ENCODE measurements around the gene DOK4.

GRCh38 chr16:57509231-57509923 is 23.1 kb upstream of the DOK4 start:
- TF ChIP-seq CTCF (conservative IDR thresholded peaks at IDR 0.05; ENCODE audit: low read depth, low read length) = no peak
- no peak for TF ChIP-seq EZH2 (IDR thresholded peaks at IDR 0.05; ENCODE audit: low read length, unreplicated experiment)
